ENCODE results near the gene RBM33. TPM values are rescaled to one million over a fixed set of nuclear protein-coding genes. Genes with fewer than 3 reads are reported as not detected.
"Not testable (repeated sequence)": the region's sequence is repeated elsewhere in the genome, so short reads cannot be mapped to it uniquely, and the experiment has no call there.

Gene RBM33
- total RNA-seq, 4 donors from 2014 or later: 27.0 to 34.5 (median 32.6) TPM

DNA sequence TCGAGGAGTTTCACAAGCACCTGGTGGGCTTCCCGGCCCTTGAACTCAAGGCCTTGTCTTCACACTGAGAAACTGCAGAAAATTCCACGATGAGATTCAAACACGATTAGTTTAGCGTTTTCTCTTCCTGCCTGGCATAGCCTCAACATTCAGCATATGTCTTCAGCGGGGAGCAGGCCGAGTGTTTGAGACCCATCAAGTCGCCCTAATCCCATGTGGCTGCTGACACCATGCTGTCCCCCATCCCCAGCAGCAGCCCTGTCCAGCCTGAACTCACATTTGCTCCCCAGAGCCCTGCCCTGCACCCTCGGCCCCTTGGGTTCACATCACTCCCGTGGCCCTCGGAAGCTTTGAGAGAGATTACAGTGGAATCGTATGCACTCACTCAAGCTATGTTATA, 35.3 kb upstream of the RBM33 start:
- H3K27ac ChIP-seq (replicated peaks in 1 of 4): no peak overlapping the region
- TF ChIP-seq EP300 (IDR thresholded peaks at IDR 0.05) (no peak), POLR2AphosphoS5 (IDR thresholded peaks at IDR 0.05) (no peak), POLR2A (IDR thresholded peaks at IDR 0.05; ENCODE audit: low read depth) (no peak)
- TF ChIP-seq, protein P1, sequence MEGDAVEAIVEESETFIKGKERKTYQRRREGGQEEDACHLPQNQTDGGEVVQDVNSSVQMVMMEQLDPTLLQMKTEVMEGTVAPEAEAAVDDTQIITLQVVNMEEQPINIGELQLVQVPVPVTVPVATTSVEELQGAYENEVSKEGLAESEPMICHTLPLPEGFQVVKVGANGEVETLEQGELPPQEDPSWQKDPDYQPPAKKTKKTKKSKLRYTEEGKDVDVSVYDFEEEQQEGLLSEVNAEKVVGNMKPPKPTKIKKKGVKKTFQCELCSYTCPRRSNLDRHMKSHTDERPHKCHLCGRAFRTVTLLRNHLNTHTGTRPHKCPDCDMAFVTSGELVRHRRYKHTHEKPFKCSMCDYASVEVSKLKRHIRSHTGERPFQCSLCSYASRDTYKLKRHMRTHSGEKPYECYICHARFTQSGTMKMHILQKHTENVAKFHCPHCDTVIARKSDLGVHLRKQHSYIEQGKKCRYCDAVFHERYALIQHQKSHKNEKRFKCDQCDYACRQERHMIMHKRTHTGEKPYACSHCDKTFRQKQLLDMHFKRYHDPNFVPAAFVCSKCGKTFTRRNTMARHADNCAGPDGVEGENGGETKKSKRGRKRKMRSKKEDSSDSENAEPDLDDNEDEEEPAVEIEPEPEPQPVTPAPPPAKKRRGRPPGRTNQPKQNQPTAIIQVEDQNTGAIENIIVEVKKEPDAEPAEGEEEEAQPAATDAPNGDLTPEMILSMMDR (IDR thresholded peaks at IDR 0.05): no peak
- intact Hi-C loops (cut with DNase I): no loop called here
- H3K4me3 ChIP-seq: no peak overlapping the region
- no peaks in the 10 kb centered on the region for H3K4me1 ChIP-seq
- DNase-seq (ENCODE audit: extremely low spot score): peak; percentile 90
- H3K27me3 ChIP-seq: peaks cover 0 to 25% (median 0%) of the 10 kb centered on the region in 4 donors
- H3K9me3 ChIP-seq: no peaks in the 10 kb centered on the region
- 90% methylated on average over 8 of the region's 12 CpGs for WGBS
- H3K36me3 ChIP-seq: no peaks in the 10 kb centered on the region

DNA sequence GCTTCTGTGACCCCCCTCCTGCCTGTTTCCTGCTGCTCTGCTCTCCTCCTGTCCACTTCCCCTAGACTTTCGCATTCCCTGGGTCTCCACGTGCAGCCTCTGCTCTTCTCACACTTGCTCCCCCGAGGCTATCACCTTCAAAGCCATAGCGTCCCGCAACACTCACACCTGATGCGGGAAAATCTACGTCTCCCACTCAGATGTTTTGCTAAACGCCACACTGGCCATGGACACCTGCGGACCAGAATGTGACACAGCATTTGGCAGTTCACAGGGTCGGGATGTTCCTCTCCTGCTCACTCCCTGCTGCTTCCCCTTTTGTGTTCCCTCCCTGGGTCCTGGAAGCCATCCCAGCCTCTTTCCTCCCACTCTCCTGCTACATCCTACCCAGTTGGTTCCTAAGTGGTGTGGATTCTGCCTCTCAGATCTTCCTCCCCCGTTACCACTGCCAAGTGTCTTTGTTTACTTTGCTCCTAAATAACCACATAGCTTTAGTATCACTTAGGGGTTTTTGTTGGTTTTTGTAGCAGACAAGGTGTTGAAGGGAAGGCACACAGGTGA, 33.7 kb upstream of the RBM33 start:
- Histone ChIP-seq H3K9me3 (no peaks in the 10 kb centered on the region), H3K36me3 (no peaks in the 10 kb centered on the region), H3K4me3 (no peak overlapping the region), H3K27me3 (peaks cover 0 to 23% (median 0%) of the 10 kb centered on the region in 4 donors), H3K27ac (replicated peaks in 1 of 4) (no peak overlapping the region), H3K4me1 (no peaks in the 10 kb centered on the region)
- WGBS: 20% methylated on average over 11 of the region's 11 CpGs
- no peak for TF ChIP-seq POLR2A (IDR thresholded peaks at IDR 0.05; ENCODE audit: low read depth)
- no peak for TF ChIP-seq POLR2AphosphoS5 (IDR thresholded peaks at IDR 0.05)
- DNase-seq (ENCODE audit: extremely low spot score): no peak
- intact Hi-C loops (cut with DNase I): no loop called here

DNA sequence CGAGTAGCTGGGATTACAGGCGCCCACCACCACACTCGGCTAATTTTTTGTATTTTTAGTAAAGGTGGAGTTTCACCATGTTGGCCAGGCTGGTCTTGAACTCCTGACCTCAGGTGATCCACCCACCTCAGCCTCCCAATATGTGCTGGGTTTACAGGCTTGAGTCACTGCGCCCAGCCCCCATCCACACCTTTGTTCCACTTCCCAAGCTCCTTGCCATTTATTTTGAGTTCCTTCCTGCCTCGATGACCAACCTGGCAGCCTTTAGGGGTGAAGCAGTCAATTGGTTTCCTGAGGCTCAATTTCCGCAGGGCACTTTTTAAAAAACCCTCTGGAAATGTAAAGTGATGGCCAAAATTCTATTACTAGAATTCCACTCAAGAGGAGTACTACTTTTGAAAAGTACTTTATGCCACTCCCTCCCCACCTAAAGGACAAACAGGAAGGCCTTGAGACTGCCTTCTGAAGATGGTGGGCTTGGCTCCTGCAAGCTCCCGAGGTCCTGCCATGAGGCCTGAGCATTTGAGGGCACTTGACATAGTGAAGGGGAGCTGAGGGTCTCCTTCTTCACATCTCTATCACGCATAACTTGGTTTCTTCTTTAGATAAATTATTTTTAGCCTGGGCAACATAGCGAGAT, 32.5 kb upstream of the RBM33 start:
- no peak overlapping the region for H3K27ac ChIP-seq (replicated peaks in 1 of 4)
- H3K4me1 ChIP-seq: no peaks in the 10 kb centered on the region
- H3K4me3 ChIP-seq: no peak overlapping the region
- no peak for TF ChIP-seq EP300 (IDR thresholded peaks at IDR 0.05)
- TF ChIP-seq, protein P1 (IDR thresholded peaks at IDR 0.05): no peak
- TF ChIP-seq POLR2AphosphoS5 (IDR thresholded peaks at IDR 0.05): no peak
- no peak for TF ChIP-seq POLR2A (IDR thresholded peaks at IDR 0.05; ENCODE audit: low read depth)
- intact Hi-C loops (cut with DNase I): no loop called here
- 84% methylated on average over 9 of the region's 9 CpGs for WGBS
- H3K27me3 ChIP-seq: peaks cover 0 to 23% (median 0%) of the 10 kb centered on the region in 4 donors
- H3K36me3 ChIP-seq: no peaks in the 10 kb centered on the region
- DNase-seq (ENCODE audit: extremely low spot score): no peak
- no peaks in the 10 kb centered on the region for H3K9me3 ChIP-seq

DNA sequence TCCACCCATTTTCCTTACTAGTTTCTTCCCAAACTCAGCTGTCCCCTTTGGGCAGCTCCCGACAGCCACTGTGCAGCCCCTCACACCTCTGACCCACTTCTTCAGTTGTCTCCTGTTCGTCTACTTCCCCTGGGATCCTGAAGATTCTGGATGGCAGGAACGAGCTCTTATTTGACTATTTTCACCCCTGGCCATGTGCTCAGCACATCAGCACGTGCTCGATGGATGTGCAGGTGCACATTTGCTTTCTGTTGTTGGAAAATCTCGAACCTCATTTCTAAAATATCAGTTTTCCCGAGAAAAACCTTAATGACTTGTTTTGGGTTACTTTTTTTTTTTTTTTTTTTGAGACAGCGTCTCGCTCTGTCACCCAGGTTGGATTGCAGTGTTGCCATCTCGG, 31.8 kb upstream of the RBM33 start:
- no peaks in the 10 kb centered on the region for H3K36me3 ChIP-seq
- H3K4me1 ChIP-seq: no peaks in the 10 kb centered on the region
- TF ChIP-seq, protein P1 (IDR thresholded peaks at IDR 0.05): no peak
- no peak for TF ChIP-seq POLR2AphosphoS5 (IDR thresholded peaks at IDR 0.05)
- no peak for TF ChIP-seq POLR2A (IDR thresholded peaks at IDR 0.05; ENCODE audit: low read depth)
- no peak for TF ChIP-seq EP300 (IDR thresholded peaks at IDR 0.05)
- intact Hi-C loops (cut with DNase I): no loop called here
- H3K9me3 ChIP-seq: no peaks in the 10 kb centered on the region
- no peak overlapping the region for H3K4me3 ChIP-seq
- no peak overlapping the region for H3K27ac ChIP-seq (replicated peaks in 1 of 4)
- 79% methylated on average over 10 of the region's 10 CpGs for WGBS
- H3K27me3 ChIP-seq: peaks cover 0 to 23% (median 0%) of the 10 kb centered on the region in 4 donors
- no peak for DNase-seq (ENCODE audit: extremely low spot score)

DNA sequence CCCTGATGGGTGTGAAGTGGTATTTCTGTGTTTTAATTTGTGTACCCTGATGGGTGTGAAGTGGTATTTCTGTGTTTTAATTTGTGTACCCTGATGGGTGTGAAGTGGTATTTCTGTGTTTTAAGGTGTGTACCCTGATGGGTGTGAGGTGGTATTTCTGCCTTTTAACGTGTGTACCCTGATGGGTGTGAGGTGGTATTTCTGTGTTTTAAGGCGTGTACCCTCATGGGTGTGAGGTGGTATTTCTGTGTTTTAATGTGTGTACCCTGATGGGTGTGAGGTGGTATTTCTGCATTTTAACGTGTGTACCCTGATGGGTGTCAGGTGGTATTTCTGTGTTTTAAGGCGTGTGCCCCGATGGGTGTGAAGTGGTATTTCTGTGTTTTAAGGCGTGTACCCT, 29.4 kb upstream of the RBM33 start:
- H3K27me3 ChIP-seq: peaks cover 0 to 23% (median 0%) of the 10 kb centered on the region in 4 donors
- H3K4me3 ChIP-seq; H3K27ac ChIP-seq (replicated peaks in 1 of 4); intact Hi-C loops (cut with DNase I); H3K9me3 ChIP-seq; DNase-seq (ENCODE audit: extremely low spot score); H3K36me3 ChIP-seq; H3K4me1 ChIP-seq: not testable (repeated sequence)
- 96% methylated on average over 6 of the region's 6 CpGs for WGBS

Measured in esophagus muscularis mucosa (tissue), 4 donors.